GM12873 (cell line): ENCODE data around the gene SUPT16H.

Source experiments
- CTCF ChIP-seq: IDR thresholded peaks from 2 replicates; pipeline ENCODE4 v1.5.1; 2012; ENCODE audit warnings: low read depth, mild to moderate bottlenecking, moderate library complexity, low read length, control low read depth; ENCODE audit not compliant: insufficient read depth; ENCODE audit errors: missing control alignments

The SUPT16H gene

GRCh38 chr14:21383848-21384493, at the start of gene SUPT16H:
SUPT16H (minus strand) TSS chr14:21384019; CDS start chr14:21383927, 92 bp downstream.
- TF ChIP-seq CTCF: no peak

GRCh38 chr14:21431126-21431525, 47.3 kb upstream of the SUPT16H start:
- no peak for TF ChIP-seq CTCF

- no peak for TF ChIP-seq CTCF
These were observed 45.1 kb upstream of the SUPT16H start for GRCh38 chr14:21428930-21429329.

GRCh38 chr14:21426692-21427091, 42.9 kb upstream of the SUPT16H start:
- TF ChIP-seq CTCF: no peak

GRCh38 chr14:21419528-21419927, 35.7 kb upstream of the SUPT16H start:
- no peak for TF ChIP-seq CTCF

GRCh38 chr14:21415329-21415728, 31.5 kb upstream of the SUPT16H start:
- TF ChIP-seq CTCF: no peak

- no peak for TF ChIP-seq CTCF
These were observed 30.4 kb upstream of the SUPT16H start for GRCh38 chr14:21414137-21414631.
